ENCODE measurements around the gene SLC8A3. TPM values are rescaled to one million over a fixed set of nuclear protein-coding genes. Genes with fewer than 3 reads are reported as not detected.

Gene SLC8A3
- total RNA-seq, 1 experiment from 2014 or later, result 0.13 TPM

DNA sequence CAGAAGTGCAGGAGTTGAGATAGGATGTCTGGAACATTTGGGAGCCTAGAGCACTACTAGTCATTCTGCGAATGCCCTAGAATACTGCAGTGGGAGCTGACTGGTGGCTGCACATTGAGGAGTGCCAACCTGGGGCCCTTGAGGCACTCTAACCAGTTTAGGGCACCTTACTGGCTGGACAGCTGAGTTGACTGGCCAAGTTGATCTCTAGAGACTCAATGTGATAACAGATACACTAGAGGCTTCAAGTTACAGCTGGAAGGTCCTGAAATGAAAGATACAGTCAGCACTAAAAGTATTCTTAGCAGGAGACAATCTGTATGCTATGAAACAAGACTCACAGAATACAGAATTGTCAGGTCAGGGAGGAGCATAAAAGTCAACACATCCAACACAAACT lies 8.0 kb downstream of the SLC8A3 start:
- Histone ChIP-seq H2BK12ac (ENCODE audit: insufficient read length, low read depth, low read length) (no peak overlapping the region), H2AK5ac (ENCODE audit: insufficient read length, low read length) (no peak overlapping the region), H4K20me1 (ENCODE audit: control insufficient read depth, insufficient read depth, insufficient read length) (no peaks in the 10 kb centered on the region), H3K4me2 (ENCODE audit: insufficient read depth, insufficient read length, low read length) (no peak overlapping the region), H2BK120ac (ENCODE audit: low read depth, low read length, poor library complexity, severe bottlenecking) (no peak overlapping the region), H4K91ac (ENCODE audit: insufficient read length, low read depth, low read length) (no peak overlapping the region), H3K9ac (ENCODE audit: extremely low read depth, insufficient read length, low read length) (no peak overlapping the region), H3K4me1 (ENCODE audit: insufficient read depth, low read length) (no peaks in the 10 kb centered on the region), H4K5ac (ENCODE audit: insufficient read length, low read depth, low read length) (no peak overlapping the region), H3K14ac (ENCODE audit: insufficient read depth, low read length) (no peak overlapping the region), H3K23me2 (ENCODE audit: insufficient read length, low read depth, low read length, poor library complexity, severe bottlenecking) (no peaks in the 10 kb centered on the region), H4K8ac (replicated peaks; ENCODE audit: insufficient read length, low read depth, low read length) (no peak overlapping the region), H2BK15ac (ENCODE audit: low read depth, low read length) (no peak overlapping the region), H3K27ac (ENCODE audit: insufficient read length, low read depth, low read length) (no peak overlapping the region), H3K23ac (ENCODE audit: insufficient read length, low read depth, low read length) (no peak overlapping the region), H3K18ac (ENCODE audit: insufficient read length, low read depth, low read length) (no peak overlapping the region), H2AFZ (ENCODE audit: low read length) (no peak overlapping the region), H3T11ph (ENCODE audit: low read length) (no peak overlapping the region), H3K9me3 (ENCODE audit: control insufficient read depth, low read depth, low read length) (no peaks in the 10 kb centered on the region), H3K79me2 (ENCODE audit: insufficient read depth, low read length) (no peaks in the 10 kb centered on the region), H2BK20ac (ENCODE audit: low read depth, low read length, poor library complexity, severe bottlenecking) (no peak overlapping the region), H3K79me1 (ENCODE audit: insufficient read depth, low read depth, low read length, poor library complexity, severe bottlenecking) (no peaks in the 10 kb centered on the region), H3K27me3 (ENCODE audit: insufficient read depth, low read length) (no peaks in the 10 kb centered on the region; the same call in 1 of the 2 replicates), H2BK5ac (ENCODE audit: insufficient read length, low read length) (no peak overlapping the region), H3K56ac (ENCODE audit: insufficient read length, low read depth, low read length) (no peak overlapping the region), H3K4ac (ENCODE audit: low read depth, low read length) (no peak overlapping the region)
- no CpG with 5 or more reads among the region's 1 CpG for WGBS (ENCODE audit: extremely low coverage, insufficient read length, low lambda C conversion rate)
- TF ChIP-seq, protein P1, sequence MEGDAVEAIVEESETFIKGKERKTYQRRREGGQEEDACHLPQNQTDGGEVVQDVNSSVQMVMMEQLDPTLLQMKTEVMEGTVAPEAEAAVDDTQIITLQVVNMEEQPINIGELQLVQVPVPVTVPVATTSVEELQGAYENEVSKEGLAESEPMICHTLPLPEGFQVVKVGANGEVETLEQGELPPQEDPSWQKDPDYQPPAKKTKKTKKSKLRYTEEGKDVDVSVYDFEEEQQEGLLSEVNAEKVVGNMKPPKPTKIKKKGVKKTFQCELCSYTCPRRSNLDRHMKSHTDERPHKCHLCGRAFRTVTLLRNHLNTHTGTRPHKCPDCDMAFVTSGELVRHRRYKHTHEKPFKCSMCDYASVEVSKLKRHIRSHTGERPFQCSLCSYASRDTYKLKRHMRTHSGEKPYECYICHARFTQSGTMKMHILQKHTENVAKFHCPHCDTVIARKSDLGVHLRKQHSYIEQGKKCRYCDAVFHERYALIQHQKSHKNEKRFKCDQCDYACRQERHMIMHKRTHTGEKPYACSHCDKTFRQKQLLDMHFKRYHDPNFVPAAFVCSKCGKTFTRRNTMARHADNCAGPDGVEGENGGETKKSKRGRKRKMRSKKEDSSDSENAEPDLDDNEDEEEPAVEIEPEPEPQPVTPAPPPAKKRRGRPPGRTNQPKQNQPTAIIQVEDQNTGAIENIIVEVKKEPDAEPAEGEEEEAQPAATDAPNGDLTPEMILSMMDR (conservative IDR thresholded peaks at IDR 0.05), result no peak
- no peaks in the 10 kb centered on the region for H3K36me3 Mint-ChIP-seq (ENCODE audit: insufficient read depth in 1 of 3, low read depth in 3 of 3)
- H3K4me1 Mint-ChIP-seq, result peaks cover 7 to 8% of the 10 kb centered on the region in 2 experiments
- peaks cover 18% of the 10 kb centered on the region for H3K27me3 Mint-ChIP-seq (ENCODE audit: low read depth)
- no peak for DNase-seq
- no peak overlapping the region for H3K27ac Mint-ChIP-seq
- H3K4me3 Mint-ChIP-seq, result no peak overlapping the region
- no peaks in the 10 kb centered on the region for H3K9me3 Mint-ChIP-seq

Measured in H9 (cell line).